GM12873 (cell line): ENCODE results near the gene BCL6B.
A peak's percentile ranks its signal among the peaks of the same experiment; 100 is the strongest.

Experiments
- CTCF ChIP-seq: IDR thresholded peaks from 2 replicates; pipeline ENCODE4 v1.5.1; 2012; ENCODE audit warnings: low read depth, mild to moderate bottlenecking, moderate library complexity, low read length, control low read depth; ENCODE audit not compliant: insufficient read depth; ENCODE audit errors: missing control alignments

Gene BCL6B

GRCh38 chr17:6995500-6996255 lies 27.2 kb upstream of the BCL6B start, which contains the start of gene ALOX12:
Gene ALOX12, plus strand, starts transcription at chr17:6996049. Its CDS starts 69 bp downstream, at chr17:6996118.
- TF ChIP-seq CTCF, result no peak

DNA sequence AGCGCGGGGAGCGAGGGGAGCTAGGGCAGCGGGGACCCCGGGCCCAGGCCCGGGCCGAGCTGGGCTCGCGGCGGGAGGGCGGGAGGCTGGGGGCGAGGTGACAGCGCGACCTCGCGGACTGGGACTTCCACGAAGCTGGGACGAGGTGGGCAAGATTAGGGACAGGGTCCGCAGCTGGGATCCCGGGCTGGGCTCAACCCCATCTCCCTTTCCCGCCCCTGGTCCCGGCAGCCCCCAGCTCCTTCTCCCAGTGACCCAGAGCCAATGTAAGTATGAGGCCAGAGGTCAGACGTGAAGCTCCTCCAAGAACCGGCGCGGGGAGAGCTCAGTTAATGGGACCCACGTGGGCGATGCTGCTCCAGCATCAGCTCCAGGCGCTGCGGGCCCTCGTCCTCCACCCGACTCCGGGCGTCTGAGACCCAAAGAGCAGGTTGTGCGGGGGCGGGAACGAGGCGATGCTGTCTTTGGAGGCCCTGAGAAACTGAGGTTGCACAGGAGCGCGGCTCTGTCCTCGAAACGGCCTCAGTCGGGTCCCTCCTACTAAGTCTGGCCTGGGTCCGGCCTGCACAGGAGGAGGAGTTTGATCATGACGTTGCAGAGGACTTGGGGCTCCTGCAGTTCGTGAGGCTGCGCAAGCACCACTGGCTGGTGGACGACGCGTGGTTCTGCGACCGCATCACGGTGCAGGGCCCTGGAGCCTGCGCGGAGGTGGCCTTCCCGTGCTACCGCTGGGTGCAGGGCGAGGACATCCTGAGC lies 26.4 kb upstream of the BCL6B start:
- no peak for TF ChIP-seq CTCF

- no peak for TF ChIP-seq CTCF
Measured at GRCh38 chr17:6997171-6997570, 25.7 kb upstream of the BCL6B start.

DNA sequence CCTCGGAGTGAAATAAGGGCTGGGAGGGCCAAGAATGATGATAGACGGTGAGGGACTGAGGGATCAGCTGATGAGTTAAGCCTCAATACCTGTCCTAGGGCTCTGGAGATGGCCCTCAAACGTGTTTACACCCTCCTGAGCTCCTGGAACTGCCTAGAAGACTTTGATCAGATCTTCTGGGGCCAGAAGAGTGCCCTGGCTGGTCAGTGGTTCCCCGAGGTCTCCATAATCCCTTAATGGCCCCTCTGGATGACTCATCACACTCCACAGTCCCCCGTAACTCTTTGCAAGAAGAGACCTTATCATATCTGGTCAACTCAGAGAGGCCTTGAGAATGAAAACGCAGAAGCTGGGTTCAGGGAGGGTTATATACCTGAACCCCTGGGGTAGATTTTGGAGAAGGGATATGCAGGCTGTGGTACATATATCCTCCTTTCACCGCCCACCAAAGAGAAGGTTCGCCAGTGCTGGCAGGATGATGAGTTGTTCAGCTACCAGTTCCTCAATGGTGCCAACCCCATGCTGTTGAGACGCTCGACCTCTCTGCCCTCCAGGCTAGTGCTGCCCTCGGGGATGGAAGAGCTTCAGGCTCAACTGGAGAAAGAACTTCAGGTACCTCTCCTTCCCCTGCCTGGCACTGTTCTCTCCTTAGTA lies 23.9 kb upstream of the BCL6B start:
- TF ChIP-seq CTCF, result no peak

GRCh38 chr17:7001318-7001961 lies 21.4 kb upstream of the BCL6B start:
- peak; percentile 72 for TF ChIP-seq CTCF

GRCh38 chr17:7002288-7003047 lies 20.4 kb upstream of the BCL6B start:
- no peak for TF ChIP-seq CTCF
